ENCODE measurements around the gene SLC34A1. TPM values are rescaled to one million over a fixed set of nuclear protein-coding genes. Genes with fewer than 3 reads are reported as not detected.

The SLC34A1 gene
- total RNA-seq, 1 experiment from 2014 or later = not detected

GRCh38 chr5:177386542-177386941 is 2.3 kb downstream of the SLC34A1 start:
- DNase-seq (ENCODE audit: low spot score) = no peak
- ChIA-PET POLR2A (ENCODE audit: low non-redundant PET) (no interaction called here), CTCF (no interaction called here)
- peaks cover 4% of the 10 kb centered on the region for H3K4me1 ChIP-seq (ENCODE audit: insufficient read depth, low read length, poor library complexity, severe bottlenecking)
- intact Hi-C loops (cut with micrococcal nuclease; ENCODE audit: unreplicated experiment) = no loop called here
- no peaks in the 10 kb centered on the region for H3K9me3 ChIP-seq (ENCODE audit: low read depth, low read length, poor library complexity, severe bottlenecking)
- no peaks in the 10 kb centered on the region for H3K27me3 ChIP-seq (replicated peaks; ENCODE audit: insufficient read depth, low read depth, low read length, poor library complexity)
- no TSS peak for BruUV-seq (replicated peaks)
- no peak overlapping the region for H3K4me3 ChIP-seq (ENCODE audit: low read depth, low read length, poor library complexity, severe bottlenecking)
- no peaks in the 10 kb centered on the region for H3K36me3 ChIP-seq (ENCODE audit: insufficient read depth, low read length, poor library complexity, severe bottlenecking)
- H3K27ac ChIP-seq (ENCODE audit: low read depth, low read length, poor library complexity, severe bottlenecking) = no peak overlapping the region
- TF ChIP-seq EZH2 (IDR thresholded peaks at IDR 0.05; ENCODE audit: borderline replicate concordance, low read depth, low read length, poor library complexity, severe bottlenecking) = no peak
- TF ChIP-seq, protein P1, sequence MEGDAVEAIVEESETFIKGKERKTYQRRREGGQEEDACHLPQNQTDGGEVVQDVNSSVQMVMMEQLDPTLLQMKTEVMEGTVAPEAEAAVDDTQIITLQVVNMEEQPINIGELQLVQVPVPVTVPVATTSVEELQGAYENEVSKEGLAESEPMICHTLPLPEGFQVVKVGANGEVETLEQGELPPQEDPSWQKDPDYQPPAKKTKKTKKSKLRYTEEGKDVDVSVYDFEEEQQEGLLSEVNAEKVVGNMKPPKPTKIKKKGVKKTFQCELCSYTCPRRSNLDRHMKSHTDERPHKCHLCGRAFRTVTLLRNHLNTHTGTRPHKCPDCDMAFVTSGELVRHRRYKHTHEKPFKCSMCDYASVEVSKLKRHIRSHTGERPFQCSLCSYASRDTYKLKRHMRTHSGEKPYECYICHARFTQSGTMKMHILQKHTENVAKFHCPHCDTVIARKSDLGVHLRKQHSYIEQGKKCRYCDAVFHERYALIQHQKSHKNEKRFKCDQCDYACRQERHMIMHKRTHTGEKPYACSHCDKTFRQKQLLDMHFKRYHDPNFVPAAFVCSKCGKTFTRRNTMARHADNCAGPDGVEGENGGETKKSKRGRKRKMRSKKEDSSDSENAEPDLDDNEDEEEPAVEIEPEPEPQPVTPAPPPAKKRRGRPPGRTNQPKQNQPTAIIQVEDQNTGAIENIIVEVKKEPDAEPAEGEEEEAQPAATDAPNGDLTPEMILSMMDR (conservative IDR thresholded peaks at IDR 0.05; ENCODE audit: low read depth, low read length) = no peak

- BruUV-seq (replicated peaks) = no TSS peak
- ChIA-PET CTCF (no interaction called here), POLR2A (ENCODE audit: low non-redundant PET) (no interaction called here)
- Histone ChIP-seq H3K4me1 (ENCODE audit: insufficient read depth, low read length, poor library complexity, severe bottlenecking) (peaks cover 4% of the 10 kb centered on the region), H3K27ac (ENCODE audit: low read depth, low read length, poor library complexity, severe bottlenecking) (no peak overlapping the region), H3K9me3 (ENCODE audit: low read depth, low read length, poor library complexity, severe bottlenecking) (no peaks in the 10 kb centered on the region), H3K27me3 (replicated peaks; ENCODE audit: insufficient read depth, low read depth, low read length, poor library complexity) (no peaks in the 10 kb centered on the region), H3K4me3 (ENCODE audit: low read depth, low read length, poor library complexity, severe bottlenecking) (no peak overlapping the region), H3K36me3 (ENCODE audit: insufficient read depth, low read length, poor library complexity, severe bottlenecking) (no peaks in the 10 kb centered on the region)
- DNase-seq (ENCODE audit: low spot score) = no peak
- intact Hi-C loops (cut with micrococcal nuclease; ENCODE audit: unreplicated experiment) = no loop called here
- TF ChIP-seq EZH2 (IDR thresholded peaks at IDR 0.05; ENCODE audit: borderline replicate concordance, low read depth, low read length, poor library complexity, severe bottlenecking) = no peak
- TF ChIP-seq, protein P1 (conservative IDR thresholded peaks at IDR 0.05; ENCODE audit: low read depth, low read length) = no peak
Observed at GRCh38 chr5:177387405-177387804, 3.2 kb downstream of the SLC34A1 start.

DNA sequence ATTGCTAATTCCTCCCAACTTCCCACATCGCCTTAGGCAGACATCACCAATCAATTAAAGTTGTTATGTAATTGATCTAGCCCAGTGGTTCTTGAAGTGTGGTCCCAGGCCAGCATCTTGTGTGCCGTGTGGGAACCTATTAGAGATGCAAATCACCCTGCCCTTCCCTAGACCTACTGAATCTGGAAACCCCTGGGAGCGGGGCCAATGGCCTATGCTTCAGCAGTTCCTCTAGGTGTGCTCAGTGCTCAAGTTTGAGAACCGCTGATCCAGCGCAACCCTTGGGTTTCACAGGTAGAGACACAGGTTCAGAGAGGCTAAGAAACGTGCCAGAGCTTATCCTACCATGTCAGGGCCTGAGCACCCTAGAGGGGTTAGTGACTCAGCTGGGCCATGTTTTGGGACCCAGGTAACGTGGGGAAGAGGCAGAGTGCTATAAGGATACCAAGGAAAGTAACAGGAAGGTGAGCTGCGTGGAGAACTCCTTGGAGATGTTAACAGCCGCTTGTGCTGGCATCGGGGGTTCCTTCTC is 4.4 kb downstream of the SLC34A1 start:
- Histone ChIP-seq H3K27ac (ENCODE audit: low read depth, low read length, poor library complexity, severe bottlenecking) (no peak overlapping the region), H3K4me3 (ENCODE audit: low read depth, low read length, poor library complexity, severe bottlenecking) (no peak overlapping the region), H3K36me3 (ENCODE audit: insufficient read depth, low read length, poor library complexity, severe bottlenecking) (no peaks in the 10 kb centered on the region), H3K9me3 (ENCODE audit: low read depth, low read length, poor library complexity, severe bottlenecking) (no peaks in the 10 kb centered on the region), H3K4me1 (ENCODE audit: insufficient read depth, low read length, poor library complexity, severe bottlenecking) (peaks cover 4% of the 10 kb centered on the region), H3K27me3 (replicated peaks; ENCODE audit: insufficient read depth, low read depth, low read length, poor library complexity) (no peaks in the 10 kb centered on the region)
- TF ChIP-seq, protein P1 (conservative IDR thresholded peaks at IDR 0.05; ENCODE audit: low read depth, low read length) = no peak
- no peak for TF ChIP-seq EZH2 (IDR thresholded peaks at IDR 0.05; ENCODE audit: borderline replicate concordance, low read depth, low read length, poor library complexity, severe bottlenecking)
- CTCF ChIA-PET = interaction anchor here (0.6 kb wide), 1 partner anchor 9 kb away, joined by 8 read pairs; no protein-coding TSS in a partner anchor
- POLR2A ChIA-PET (ENCODE audit: low non-redundant PET) = no interaction called here
- no TSS peak for BruUV-seq (replicated peaks)
- no peak for DNase-seq (ENCODE audit: low spot score)
- intact Hi-C loops (cut with micrococcal nuclease; ENCODE audit: unreplicated experiment) = no loop called here

All from A673 (cell line).